SK-N-MC (cell line): Measurements from ENCODE around the gene MYO5A.

Source experiments
- EZH2 ChIP-seq: fragments of 200-600 bp; sonication (generic); IDR thresholded peaks from one replicate; pipeline ENCODE4 v1.6.1; 2017; ENCODE audit warnings: antibody characterized with exemption
- POLR2AphosphoS5 ChIP-seq: IDR thresholded peaks from 2 replicates; pipeline ENCODE4 v1.6.1; 2012; ENCODE audit warnings: mild to moderate bottlenecking, low read depth, low read length, borderline replicate concordance

DNA sequence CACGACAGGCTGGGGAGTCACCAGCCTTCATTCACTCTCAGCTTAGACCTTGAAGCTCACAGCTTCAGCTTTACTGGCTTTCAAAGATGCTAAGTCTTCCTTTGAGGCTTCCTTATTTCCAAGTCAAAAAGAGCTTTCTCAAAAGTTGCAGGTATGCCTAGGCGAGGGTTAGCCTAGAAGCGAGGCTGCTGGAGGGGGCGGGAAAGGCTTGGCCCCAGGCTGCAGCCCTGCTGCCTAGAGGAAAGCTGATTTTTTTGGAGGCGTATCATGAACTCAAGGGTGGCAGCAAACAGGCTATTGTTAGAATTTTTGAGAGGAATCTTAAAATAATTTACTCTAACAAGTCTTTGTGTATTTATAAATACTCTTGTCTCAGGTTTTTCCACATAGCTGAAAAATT lies 270.2 kb downstream of the MYO5A start:
- TF ChIP-seq EZH2 = no peak
- TF ChIP-seq POLR2AphosphoS5 = no peak
